H9 (cell line): Measurements from ENCODE around the gene CCDC70. TPM values are rescaled to one million over a fixed set of nuclear protein-coding genes. Genes with fewer than 3 reads are reported as not detected.

ENCODE experiments used
- DNase-seq: peaks from one replicate; pipeline ENCODE4 v3.0.0-alpha.2; 2017
- H2AFZ ChIP-seq: one replicate; pipeline ENCODE4 v1.6.1; 2013; ENCODE audit warnings: mild to moderate bottlenecking, low read length, control low read depth, moderate library complexity
- H2AK5ac ChIP-seq: 2 replicates; pipeline ENCODE4 v1.6.1; 2013; ENCODE audit warnings: low read length, control low read depth, mixed read lengths; ENCODE audit not compliant: insufficient read length
- H2BK120ac ChIP-seq: one replicate; pipeline ENCODE4 v1.6.1; 2013; ENCODE audit warnings: low read depth, mild to moderate bottlenecking, low read length, control low read depth, inconsistent platforms; ENCODE audit not compliant: poor library complexity, severe bottlenecking
- H2BK12ac ChIP-seq: 2 replicates; pipeline ENCODE4 v1.6.1; 2013; ENCODE audit warnings: low read length, control low read depth, mixed read lengths, low read depth; ENCODE audit not compliant: insufficient read length
- H2BK15ac ChIP-seq: 2 replicates; pipeline ENCODE4 v1.6.1; 2013; ENCODE audit warnings: low read depth, low read length, control low read depth
- H2BK20ac ChIP-seq: one replicate; pipeline ENCODE4 v1.6.1; 2013; ENCODE audit warnings: low read depth, mild to moderate bottlenecking, low read length, control low read depth, inconsistent platforms; ENCODE audit not compliant: poor library complexity, severe bottlenecking
- H2BK5ac ChIP-seq: 2 replicates; pipeline ENCODE4 v1.6.1; 2013; ENCODE audit warnings: low read length, control low read depth, mixed read lengths; ENCODE audit not compliant: insufficient read length
- H3K14ac ChIP-seq: 2 replicates; pipeline ENCODE4 v1.6.1; 2013; ENCODE audit warnings: low read length, control low read depth; ENCODE audit not compliant: insufficient read depth
- H3K18ac ChIP-seq: 2 replicates; pipeline ENCODE4 v1.6.1; 2013; ENCODE audit warnings: low read depth, mild to moderate bottlenecking, mixed read lengths, low read length, control low read depth; ENCODE audit not compliant: insufficient read length
- H3K23ac ChIP-seq: 2 replicates; pipeline ENCODE4 v1.6.1; 2013; ENCODE audit warnings: low read length, control low read depth, mixed read lengths, low read depth; ENCODE audit not compliant: insufficient read length
- H3K23me2 ChIP-seq: 2 replicates; pipeline ENCODE4 v1.6.1; 2013; ENCODE audit warnings: low read depth, mild to moderate bottlenecking, mixed read lengths, low read length, control low read depth; ENCODE audit not compliant: insufficient read length, poor library complexity, severe bottlenecking
- H3K27ac ChIP-seq: 2 replicates; pipeline ENCODE4 v1.5.1; 2013; ENCODE audit warnings: low read length, control low read depth, mixed read lengths, low read depth; ENCODE audit not compliant: insufficient read length
- H3K27me3 ChIP-seq: 2 replicates; pipeline ENCODE4 v1.6.1; 2013; ENCODE audit warnings: low read length, control low read depth, inconsistent platforms; ENCODE audit not compliant: insufficient read depth
- H3K4ac ChIP-seq: 2 replicates; pipeline ENCODE4 v1.6.1; 2013; ENCODE audit warnings: low read depth, mild to moderate bottlenecking, control low read depth, inconsistent platforms, low read length, moderate library complexity
- H3K4me1 ChIP-seq: 2 replicates; pipeline ENCODE4 v1.6.1; 2013; ENCODE audit warnings: low read length, control low read depth, inconsistent platforms; ENCODE audit not compliant: insufficient read depth
- H3K4me2 ChIP-seq: 2 replicates; pipeline ENCODE4 v1.6.1; 2013; ENCODE audit warnings: low read length, control low read depth, mixed read lengths; ENCODE audit not compliant: insufficient read length, insufficient read depth
- H3K56ac ChIP-seq: 2 replicates; pipeline ENCODE4 v1.6.1; 2013; ENCODE audit warnings: low read depth, mild to moderate bottlenecking, mixed read lengths, low read length, control low read depth; ENCODE audit not compliant: insufficient read length
- H3K79me1 ChIP-seq: 2 replicates; pipeline ENCODE4 v1.6.1; 2013; ENCODE audit warnings: low read depth, mild to moderate bottlenecking, moderate library complexity, low read length, control low read depth, inconsistent platforms; ENCODE audit not compliant: insufficient read depth, poor library complexity, severe bottlenecking
- H3K79me2 ChIP-seq: 2 replicates; pipeline ENCODE4 v1.6.1; 2013; ENCODE audit warnings: low read length, control low read depth, inconsistent platforms; ENCODE audit not compliant: insufficient read depth
- H3K9ac ChIP-seq: 2 replicates; pipeline ENCODE4 v1.6.1; 2013; ENCODE audit warnings: low read length, control low read depth, mixed read lengths; ENCODE audit not compliant: insufficient read length; ENCODE audit errors: extremely low read depth
- H3K9me3 ChIP-seq: one replicate; pipeline ENCODE4 v1.6.1; 2013; ENCODE audit warnings: low read depth, low read length, inconsistent platforms; ENCODE audit not compliant: control insufficient read depth
- H3T11ph ChIP-seq: one replicate; pipeline ENCODE4 v1.6.1; 2013; ENCODE audit warnings: mild to moderate bottlenecking, low read length, control low read depth, inconsistent platforms
- H4K20me1 ChIP-seq: one replicate; pipeline ENCODE4 v1.6.1; 2013; ENCODE audit not compliant: control insufficient read depth, insufficient read length, insufficient read depth
- H4K5ac ChIP-seq: 2 replicates; pipeline ENCODE4 v1.6.1; 2013; ENCODE audit warnings: low read depth, mild to moderate bottlenecking, mixed read lengths, low read length, control low read depth; ENCODE audit not compliant: insufficient read length
- H4K8ac ChIP-seq: replicated peaks from 2 replicates; pipeline ENCODE4 v1.6.1; 2013; ENCODE audit warnings: low read length, control low read depth, mixed read lengths, low read depth; ENCODE audit not compliant: insufficient read length
- H4K91ac ChIP-seq: 2 replicates; pipeline ENCODE4 v1.6.1; 2013; ENCODE audit warnings: low read depth, mild to moderate bottlenecking, moderate library complexity, mixed read lengths, low read length, control low read depth; ENCODE audit not compliant: insufficient read length
- H3K27ac Mint-ChIP-seq, 3 experiments: 2 replicates in 2 of 3; 3 replicates in 1 of 3; pipeline ENCODE4 v1.8.0; 2020 to 2021; ENCODE audit warnings: mixed read lengths in 3 of 3, mild to moderate bottlenecking in 1 of 3, moderate library complexity in 1 of 3
- H3K27me3 Mint-ChIP-seq: 2 replicates; pipeline ENCODE4 v1.8.0; 2021; ENCODE audit warnings: low read depth, mild to moderate bottlenecking, moderate library complexity, mixed read lengths
- H3K36me3 Mint-ChIP-seq, 3 experiments: 2 replicates in 2 of 3; 3 replicates in 1 of 3; pipeline ENCODE4 v1.8.0; 2020 to 2021; ENCODE audit warnings: low read depth in 3 of 3, mixed read lengths in 3 of 3; ENCODE audit not compliant: insufficient read depth in 1 of 3
- H3K4me1 Mint-ChIP-seq, 2 experiments: 2 replicates each; pipeline ENCODE4 v1.8.0; 2020; ENCODE audit warnings: mixed read lengths in 2 of 2
- H3K4me3 Mint-ChIP-seq, 2 experiments: 2 replicates in 1 of 2; 3 replicates in 1 of 2; pipeline ENCODE4 v1.8.0; 2020 to 2021; ENCODE audit warnings: mild to moderate bottlenecking in 2 of 2, mixed read lengths in 2 of 2, moderate library complexity in 1 of 2
- H3K9me3 Mint-ChIP-seq, 2 experiments: 2 replicates in 1 of 2; 3 replicates in 1 of 2; pipeline ENCODE4 v1.8.0; 2020; ENCODE audit warnings: mild to moderate bottlenecking in 2 of 2, mixed read lengths in 2 of 2, moderate library complexity in 1 of 2
- CTCF ChIP-seq: fragments of 200-600 bp; sonication (generic); conservative IDR thresholded peaks from 3 replicates; pipeline ENCODE4 v1.8.0; 2021; ENCODE audit warnings: antibody characterized with exemption, mild to moderate bottlenecking
- WGBS: extraction: QIAGEN DNeasy Blood & Tissue Kit; methylation state at CpG from one replicate; pipeline ENCODE4 v1.1.7; 2013; ENCODE audit warnings: missing lambda C conversion rate, low lambda C conversion rate, mixed read lengths; ENCODE audit not compliant: insufficient read length; ENCODE audit errors: extremely low coverage; 5-methylcytosine and 5-hydroxymethylcytosine counted together
- total RNA-seq: library from RNA; stranded (reverse); gene quantifications from 2 replicates; pipeline ENCODE4 v1.2.1, GENCODE V29; 2021

CCDC70 gene
- total RNA-seq, 1 experiment from 2014 or later: not detected

DNA sequence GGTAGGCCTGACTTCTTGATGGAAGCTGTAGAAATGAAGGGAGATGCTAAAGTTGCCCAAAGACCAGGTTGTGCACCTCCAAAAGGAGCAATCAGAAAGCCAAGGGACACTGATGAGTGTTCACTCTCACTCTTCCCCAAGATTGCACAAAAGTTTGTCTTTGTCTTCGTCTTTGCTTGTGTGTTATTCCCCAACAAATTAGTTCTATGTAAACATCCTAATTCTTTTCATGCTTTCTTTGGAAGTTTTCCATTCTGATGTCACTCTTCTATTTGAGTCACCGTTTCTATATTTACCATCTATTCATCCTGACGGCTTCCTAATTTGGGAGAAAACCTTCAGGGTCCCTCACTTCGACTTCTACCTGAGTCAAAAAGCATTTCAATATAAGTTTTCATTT is 13.1 kb upstream of the CCDC70 start:
- no peak overlapping the region for H2BK12ac ChIP-seq
- no peaks in the 10 kb centered on the region for H3K79me1 ChIP-seq
- H3K23ac ChIP-seq: no peak overlapping the region
- H4K20me1 ChIP-seq: no peaks in the 10 kb centered on the region
- no peak overlapping the region for H2AK5ac ChIP-seq
- H3K4me2 ChIP-seq: no peak overlapping the region
- no peak overlapping the region for H2BK5ac ChIP-seq
- H3K23me2 ChIP-seq: no peaks in the 10 kb centered on the region
- H2AFZ ChIP-seq: no peak overlapping the region
- H4K5ac ChIP-seq: no peak overlapping the region
- H2BK20ac ChIP-seq: no peak overlapping the region
- no peak overlapping the region for H4K8ac ChIP-seq
- H3K27ac Mint-ChIP-seq: no peak overlapping the region
- no peak overlapping the region for H3T11ph ChIP-seq
- WGBS: no CpG with 5 or more reads among the region's 4 CpGs
- no peak overlapping the region for H2BK15ac ChIP-seq
- no peaks in the 10 kb centered on the region for H3K4me1 ChIP-seq
- peaks cover 9 to 12% of the 10 kb centered on the region in 2 experiments for H3K4me1 Mint-ChIP-seq
- no peak for DNase-seq
- no peak overlapping the region for H3K4me3 Mint-ChIP-seq
- no peak overlapping the region for H3K9ac ChIP-seq
- peaks cover 0 to 3% (median 0%) of the 10 kb centered on the region in 3 experiments; a peak in 1 of 7 replicates for H3K36me3 Mint-ChIP-seq
- H3K56ac ChIP-seq: no peak overlapping the region
- no peak overlapping the region for H3K27ac ChIP-seq
- H3K9me3 ChIP-seq: no peaks in the 10 kb centered on the region
- H3K14ac ChIP-seq: no peak overlapping the region
- no peak overlapping the region for H2BK120ac ChIP-seq
- peaks cover 4% of the 10 kb centered on the region for H3K27me3 Mint-ChIP-seq
- no peak for TF ChIP-seq CTCF
- H4K91ac ChIP-seq: no peak overlapping the region
- H3K4ac ChIP-seq: no peak overlapping the region
- H3K27me3 ChIP-seq: no peaks in the 10 kb centered on the region
- no peak overlapping the region for H3K18ac ChIP-seq
- H3K9me3 Mint-ChIP-seq: peaks cover 10 to 11% of the 10 kb centered on the region in 2 experiments; a peak in 4 of 5 replicates
- no peaks in the 10 kb centered on the region for H3K79me2 ChIP-seq
